ENCODE results near the gene DEFB126. TPM values are rescaled to one million over a fixed set of nuclear protein-coding genes. Genes with fewer than 3 reads are reported as not detected.
"Not testable (repeated sequence)": the region's sequence is repeated elsewhere in the genome, so short reads cannot be mapped to it uniquely, and the experiment has no call there.

DEFB126 gene
- total RNA-seq (not detected), polyA plus RNA-seq (not detected)
- long read RNA-seq, donor 1 = 0 reads
- long read RNA-seq, donor 2 = 0 reads
- long read RNA-seq, donor 3 = 0 reads

- WGBS, 4 donors = 42 to 55% (median 50%) methylated on average over 1 of the region's 1 CpG
- H3K27ac ChIP-seq = no peak within 1 kb of the TSS
- intact Hi-C loops (cut with DNase I) = no loop called here
- H3K36me3 ChIP-seq = no peaks in the 10 kb centered on the region
- H3K4me1 ChIP-seq = peaks cover 0 to 8% (median 0%) of the 10 kb centered on the region in 12 donors
- no peak for ATAC-seq
- peaks cover 0 to 3% (median 0%) of the 10 kb centered on the region in 12 donors for H3K9me3 ChIP-seq
- DNase-seq = no peak
- H3K4me3 ChIP-seq = no peak within 1 kb of the TSS
- H3K27me3 ChIP-seq = peaks cover 0 to 36% (median 0%) of the 10 kb centered on the region in 9 donors
- TF ChIP-seq POLR2A (IDR thresholded peaks at IDR 0.05) (no peak), CTCF (IDR thresholded peaks at IDR 0.05) (no peak)
Measured at GRCh38 chr20:142290-142689, at the start of gene DEFB126. Gene DEFB126 (plus strand): TSS chr20:142590. CDS start chr20:142629, 39 bp downstream.

DNA sequence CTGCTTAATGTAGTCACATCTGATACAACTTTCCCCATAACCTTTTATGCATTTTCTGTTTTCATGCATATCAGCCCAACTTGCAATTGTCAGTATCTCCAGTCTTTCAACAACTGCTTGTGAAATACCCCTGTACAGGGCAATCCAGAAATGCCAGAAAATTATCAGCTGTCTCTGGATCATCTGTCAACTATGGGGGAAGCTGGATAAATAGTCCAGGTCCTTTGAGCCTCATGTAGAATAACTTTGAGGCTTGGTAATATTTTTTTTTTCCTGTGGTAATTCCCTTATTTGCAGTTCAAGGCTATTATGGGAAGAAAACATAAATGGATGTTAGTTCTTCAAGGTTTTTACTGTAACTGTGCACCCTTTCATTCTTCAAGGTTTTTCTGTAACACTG lies 48.7 kb upstream of the DEFB126 start:
- peaks cover 0 to 11% (median 0%) of the 10 kb centered on the region in 9 donors for H3K27me3 ChIP-seq
- peaks cover 0 to 24% (median 9%) of the 10 kb centered on the region in 12 donors for H3K9me3 ChIP-seq
- no peak for TF ChIP-seq CTCF (IDR thresholded peaks at IDR 0.05)
- TF ChIP-seq POLR2A (IDR thresholded peaks at IDR 0.05) = no peak
- ATAC-seq = no peak
- no peak overlapping the region for H3K4me3 ChIP-seq
- intact Hi-C loops (cut with DNase I) = no loop called here
- H3K27ac ChIP-seq = no peak overlapping the region
- no peak for DNase-seq
- H3K36me3 ChIP-seq = no peaks in the 10 kb centered on the region
- no peaks in the 10 kb centered on the region for H3K4me1 ChIP-seq

DNA sequence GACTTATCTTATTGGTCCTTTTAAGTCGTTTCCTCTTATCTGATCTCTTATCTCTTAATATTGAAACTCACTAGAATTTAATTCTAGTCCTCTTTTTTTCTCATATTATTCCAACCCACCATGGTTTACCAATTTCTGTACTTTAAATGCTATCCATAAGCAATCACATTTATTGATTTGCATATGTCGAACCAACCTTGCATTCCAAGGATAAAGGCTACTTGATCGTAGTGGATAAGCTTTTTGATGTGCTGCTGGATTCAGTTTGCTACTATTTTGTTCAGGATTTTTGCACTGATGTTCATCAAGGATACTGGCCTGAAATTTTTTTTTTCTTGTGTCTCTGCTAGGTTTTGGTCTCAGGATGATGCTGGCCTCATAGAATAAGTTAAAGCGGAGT lies 47.2 kb upstream of the DEFB126 start:
- no peak for DNase-seq

DNA sequence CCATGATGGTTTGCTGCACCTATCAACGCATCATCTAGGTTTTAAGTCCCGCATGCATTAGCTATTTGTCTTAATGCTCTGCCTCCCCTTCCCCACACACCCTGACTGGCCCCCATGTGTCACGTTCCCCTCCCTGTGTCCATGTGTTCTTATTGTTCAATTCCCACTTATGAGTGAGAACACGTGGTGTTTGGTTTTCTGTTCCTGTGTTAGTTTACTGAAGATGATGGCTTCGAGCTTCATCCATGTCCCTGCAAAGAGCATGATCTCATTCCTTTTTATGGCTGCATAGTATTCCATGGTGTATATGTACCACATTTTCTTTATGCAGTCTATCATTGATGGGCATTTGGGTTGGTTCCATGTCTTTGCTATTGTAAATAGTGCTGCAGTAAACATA lies 44.7 kb upstream of the DEFB126 start:
- Histone ChIP-seq H3K27me3 (peaks cover 0 to 13% (median 0%) of the 10 kb centered on the region in 9 donors), H3K9me3 (peaks cover 0 to 24% (median 9%) of the 10 kb centered on the region in 12 donors)
- H3K4me3 ChIP-seq; H3K4me1 ChIP-seq; DNase-seq; H3K27ac ChIP-seq; intact Hi-C loops (cut with DNase I); ATAC-seq; H3K36me3 ChIP-seq: not testable (repeated sequence)
- WGBS, 4 donors = 71 to 74% (median 73%) methylated on average over 5 of the region's 5 CpGs

More for the DNA sequence above, 47.2 kb upstream of the DEFB126 start:
- TF ChIP-seq CTCF (IDR thresholded peaks at IDR 0.05) (no peak), POLR2A (IDR thresholded peaks at IDR 0.05) (no peak)
- Histone ChIP-seq H3K27me3 (peaks cover 0 to 12% (median 0%) of the 10 kb centered on the region in 9 donors), H3K27ac (no peak overlapping the region), H3K4me3 (no peak overlapping the region), H3K4me1 (no peaks in the 10 kb centered on the region), H3K9me3 (peaks cover 0 to 24% (median 9%) of the 10 kb centered on the region in 12 donors), H3K36me3 (no peaks in the 10 kb centered on the region)
- 73 to 78% (median 75%) methylated on average over 4 of the region's 4 CpGs for WGBS, 4 donors
- intact Hi-C loops (cut with DNase I) = no loop called here
- ATAC-seq = no peak

DNA sequence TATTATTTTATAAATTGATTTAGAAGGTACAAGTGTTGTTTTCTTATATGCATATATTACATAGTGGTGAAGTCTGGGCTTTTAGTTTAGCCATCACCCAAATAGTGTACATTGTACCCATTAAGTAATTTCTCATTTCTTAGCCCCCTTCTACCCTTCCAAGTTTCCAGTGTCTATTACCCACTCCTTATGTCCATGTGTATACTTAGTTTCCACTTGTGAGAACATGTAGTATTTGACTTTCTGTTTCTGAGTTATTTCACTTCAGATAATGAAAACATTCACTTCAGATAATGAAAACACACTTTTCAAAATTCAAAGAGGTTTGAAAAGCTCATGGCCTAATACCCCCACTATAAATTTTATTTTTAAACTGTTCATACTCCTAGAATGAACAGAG lies 40.4 kb upstream of the DEFB126 start:
- peaks cover 0 to 32% (median 5%) of the 10 kb centered on the region in 9 donors for H3K27me3 ChIP-seq
- no peak for DNase-seq
- intact Hi-C loops (cut with DNase I) = no loop called here
- H3K4me3 ChIP-seq = no peak overlapping the region
- no peak for ATAC-seq
- H3K9me3 ChIP-seq = no peaks in the 10 kb centered on the region
- TF ChIP-seq CTCF (IDR thresholded peaks at IDR 0.05) (no peak), POLR2A (IDR thresholded peaks at IDR 0.05) (no peak)
- no peaks in the 10 kb centered on the region for H3K36me3 ChIP-seq
- H3K27ac ChIP-seq = no peak overlapping the region
- no peaks in the 10 kb centered on the region for H3K4me1 ChIP-seq
